Endothelial cell of umbilical vein (primary cell): ENCODE results near the gene UQCR10. TPM values are rescaled to one million over a fixed set of nuclear protein-coding genes. Genes with fewer than 3 reads are reported as not detected.

ENCODE experiments used
- BruUV-seq: library from RNA; stranded (reverse); fragments of 400-500 nt; replicated peaks from 2 replicates; lab custom pipeline; 2021; lab: Mats Ljungman, UMichigan
- CTCF ChIA-PET: fragments of 300-600, 350-600 bp; sonication (Branson Sonifier 250); formaldehyde crosslinking; loops from one replicate; lab custom pipeline; 2021; ENCODE audit warnings: antibody characterized with exemption, inconsistent platforms; lab: Charles Lee
- POLR2A ChIA-PET: fragments of 300-600, 350-600 bp; sonication (Branson Sonifier 250); formaldehyde crosslinking; loops from one replicate; lab custom pipeline; 2021; ENCODE audit warnings: antibody characterized with exemption, inconsistent platforms; lab: Charles Lee
- DNase-seq: peaks from one replicate; pipeline ENCODE4 v3.0.0-alpha.2; 2011; ENCODE audit warnings: low read depth, low spot score
- FAIRE-seq: peaks from 2 replicates; lab custom pipeline; 2011; peaks lifted over from hg19 to GRCh38; lab: Jason Lieb, UNC
- H2AFZ ChIP-seq: 2 replicates; pipeline ENCODE4 v1.6.0; 2012; ENCODE audit warnings: low read depth, low read length, control low read depth, inconsistent platforms
- H3K27ac ChIP-seq: 2 replicates; pipeline ENCODE4 v1.5.1; 2011; ENCODE audit warnings: low read depth, mild to moderate bottlenecking, control low read depth, low read length, moderate library complexity; ENCODE audit not compliant: insufficient read depth
- H3K27me3 ChIP-seq, 2 experiments: 2 replicates each; pipeline versions ENCODE4 v1.6.0 to v1.6.1; 2011; ENCODE audit warnings: low read length in 2 of 2, mixed read lengths in 1 of 2; ENCODE audit not compliant: control insufficient read depth in 2 of 2, insufficient read depth in 2 of 2
- H3K36me3 ChIP-seq, 2 experiments: 2 replicates in 1 of 2; 3 replicates in 1 of 2; pipeline ENCODE4 v1.5.1; 2011; ENCODE audit warnings: low read length in 2 of 2, mild to moderate bottlenecking in 1 of 2, moderate library complexity in 1 of 2; ENCODE audit not compliant: control insufficient read depth in 2 of 2, insufficient read depth in 2 of 2; ENCODE audit errors: extremely low read depth in 1 of 2
- H3K4me1 ChIP-seq: 3 replicates; pipeline ENCODE4 v1.5.1; 2011; ENCODE audit warnings: mild to moderate bottlenecking, low read length; ENCODE audit not compliant: control insufficient read depth, insufficient read depth; ENCODE audit errors: extremely low read depth
- H3K4me2 ChIP-seq: 2 replicates; pipeline ENCODE4 v1.6.1; 2011; ENCODE audit warnings: low read length, control low read depth, mixed read lengths; ENCODE audit not compliant: insufficient read depth
- H3K4me3 ChIP-seq, 3 experiments: fragments of 200-600 bp in 1 of 3; sonication (generic), shearing (Covaris generic) in 1 of 3; replicated peaks in 1 of 3; 2 replicates each; pipeline ENCODE4 v1.5.1; 2011 to 2016; ENCODE audit warnings: control low read depth in 3 of 3, low read length in 3 of 3, mild to moderate bottlenecking in 2 of 3, inconsistent platforms in 1 of 3, low read depth in 1 of 3, moderate library complexity in 1 of 3; ENCODE audit not compliant: insufficient read depth in 1 of 3
- H3K79me2 ChIP-seq: 2 replicates; pipeline ENCODE4 v1.6.0; 2012; ENCODE audit warnings: low read length, inconsistent platforms; ENCODE audit not compliant: control insufficient read depth, insufficient read depth
- H3K9ac ChIP-seq: replicated peaks from 2 replicates; pipeline ENCODE3; 2011; ENCODE audit warnings: low read length, control low read depth; ENCODE audit not compliant: insufficient read depth; ENCODE audit errors: extremely low read depth
- H3K9me1 ChIP-seq: replicated peaks from 3 replicates; pipeline ENCODE4 v1.6.0; 2011; ENCODE audit warnings: mild to moderate bottlenecking, low read length; ENCODE audit not compliant: control insufficient read depth, insufficient read depth; ENCODE audit errors: extremely low read depth
- H3K9me3 ChIP-seq: replicated peaks from 2 replicates; pipeline ENCODE4 v1.5.1; 2012; ENCODE audit warnings: low read length, inconsistent platforms; ENCODE audit not compliant: control insufficient read depth, insufficient read depth
- H4K20me1 ChIP-seq: replicated peaks from 2 replicates; pipeline ENCODE3; 2011; ENCODE audit warnings: mild to moderate bottlenecking, low read length; ENCODE audit not compliant: control insufficient read depth, insufficient read depth; ENCODE audit errors: extremely low read depth
- CTCF ChIP-seq, 2 donors: IDR thresholded peaks; 1 replicate in 1 of 2; 2 replicates in 1 of 2; pipeline ENCODE4 v1.5.1; 2011; ENCODE audit warnings: low read length in 2 of 2, mild to moderate bottlenecking in 2 of 2, moderate library complexity in 2 of 2, control low read depth in 1 of 2, inconsistent platforms in 1 of 2, low read depth in 1 of 2; ENCODE audit not compliant: insufficient read depth in 1 of 2; ENCODE audit errors: extremely low read depth in 1 of 2
- EZH2 ChIP-seq: IDR thresholded peaks from 2 replicates; pipeline ENCODE4 v1.6.1; 2012; ENCODE audit warnings: borderline replicate concordance, low read depth, mild to moderate bottlenecking, moderate library complexity, low read length, inconsistent platforms; ENCODE audit not compliant: severe bottlenecking
- FOS ChIP-seq: IDR thresholded peaks from 2 replicates; pipeline ENCODE4 v1.6.1; 2011; ENCODE audit warnings: mild to moderate bottlenecking, low read length, moderate library complexity, borderline replicate concordance; ENCODE audit not compliant: insufficient read depth
- GATA2 ChIP-seq: IDR thresholded peaks from 2 replicates; pipeline ENCODE4 v1.7.0; 2011; ENCODE audit warnings: low read depth, mild to moderate bottlenecking, moderate library complexity, mixed read lengths, low read length; ENCODE audit not compliant: insufficient read length, insufficient read depth
- JUN ChIP-seq: IDR thresholded peaks from 2 replicates; pipeline ENCODE4 v1.6.1; 2011; ENCODE audit warnings: borderline replicate concordance, low read depth; ENCODE audit not compliant: insufficient read length, insufficient read depth
- MAX ChIP-seq: IDR thresholded peaks from 2 replicates; pipeline ENCODE4 v1.6.1; 2011; ENCODE audit not compliant: insufficient read depth, insufficient read length
- MYC ChIP-seq: IDR thresholded peaks from one replicate; pipeline ENCODE4 v1.6.1; 2011; ENCODE audit warnings: mild to moderate bottlenecking, low read depth, low read length
- POLR2A ChIP-seq: IDR thresholded peaks from 2 replicates; pipeline ENCODE4 v1.6.1; 2012; ENCODE audit warnings: low read depth, mild to moderate bottlenecking, control low read depth, low read length
- POLR2AphosphoS5 ChIP-seq: IDR thresholded peaks from 2 replicates; pipeline ENCODE4 v1.6.1; 2012; ENCODE audit warnings: low read depth, mild to moderate bottlenecking, control low read depth, low read length, moderate library complexity; ENCODE audit not compliant: insufficient read depth
- dilution Hi-C: fragments of 300-500 bp; cut with MboI; formaldehyde crosslinking; loops from one replicate; pipeline ENCODE4 v1.15.0; 2019; ENCODE audit warnings: low sequenced_read_pairs; ENCODE audit not compliant: extremely low pct_ligation_motif_present
- intact Hi-C: fragments of 100-400 bp; cut with micrococcal nuclease; formaldehyde crosslinking; loops from one replicate; pipeline ENCODE4 v1.10.0; 2022
- polyA plus RNA-seq, 4 experiments: library from polyadenylated mRNA; depleted of rRNA in 3 of 4; stranded (reverse) in 3 of 4; unstranded in 1 of 4; fragments of >200 nt; gene quantifications; 2 replicates each; pipeline versions ENCODE4 v1.2.1 to v1.2.3, GENCODE V29; 2011 to 2012; ENCODE audit warnings: missing spikeins in 1 of 4
- total RNA-seq: library from RNA; stranded (reverse); gene quantifications from 2 replicates; pipeline ENCODE4 v1.2.3, GENCODE V29; 2021

Gene UQCR10
- total and polyA plus RNA-seq, 2 donors (not counting 3 experiments of a cell fraction or from before 2014, with no cell fraction given) = 96.6 to 196 TPM

- dilution Hi-C loops (no loop called here), intact Hi-C loops (no loop called here)
- no peaks in the 10 kb centered on the region for H4K20me1 ChIP-seq
- H3K4me2 ChIP-seq = no peak overlapping the region
- no peak overlapping the region for H3K27ac ChIP-seq
- no peaks in the 10 kb centered on the region for H3K79me2 ChIP-seq
- no peak overlapping the region for H3K4me3 ChIP-seq
- no peak for FAIRE-seq
- no peak overlapping the region for H2AFZ ChIP-seq
- no peaks in the 10 kb centered on the region for H3K9me3 ChIP-seq
- no peaks in the 10 kb centered on the region for H3K9me1 ChIP-seq
- ChIA-PET POLR2A (no interaction called here), CTCF (interaction anchor here (1.2 to 1.7 kb wide), 5 partner anchors 11 to 283 kb away, joined by 3 to 7 read pairs (median 4); no protein-coding TSS in a partner anchor)
- no peaks in the 10 kb centered on the region for H3K36me3 ChIP-seq
- H3K9ac ChIP-seq = no peak overlapping the region
- no TSS peak for BruUV-seq
- no peak for DNase-seq
- peaks cover 14 to 19% of the 10 kb centered on the region in 2 experiments for H3K27me3 ChIP-seq
- H3K4me1 ChIP-seq = no peaks in the 10 kb centered on the region
- TF ChIP-seq GATA2 (no peak), EZH2 (no peak), MYC (no peak), POLR2AphosphoS5 (no peak), JUN (no peak), CTCF (IDR thresholded peaks at IDR 0.05; ENCODE audit: extremely low read depth in 1 of 2, insufficient read depth in 1 of 2, low read depth in 1 of 2, low read length in 2 of 2) (no peak), MAX (no peak), POLR2A (no peak), FOS (no peak)
These were observed 45.0 kb upstream of the UQCR10 start for GRCh38 chr22:29722151-29722550.
